Bronchial epithelial cell (primary cell): ENCODE measurements around the gene SERAC1. TPM values are rescaled to one million over a fixed set of nuclear protein-coding genes. Genes with fewer than 3 reads are reported as not detected.
"Not testable (repeated sequence)": the region's sequence is repeated elsewhere in the genome, so short reads cannot be mapped to it uniquely, and the experiment has no call there.

Experiments
- DNase-seq: peaks from one replicate; pipeline ENCODE4 v3.0.0-alpha.2; 2010; ENCODE audit warnings: low read depth
- FAIRE-seq: peaks from 2 replicates; lab custom pipeline; 2011; peaks lifted over from hg19 to GRCh38; lab: Jason Lieb, UNC
- H3K27me3 ChIP-seq: 2 replicates; pipeline ENCODE4 v1.5.1; 2011; ENCODE audit warnings: low read length; ENCODE audit not compliant: control insufficient read depth, insufficient read depth
- H3K36me3 ChIP-seq: 2 replicates; pipeline ENCODE4 v1.5.1; 2011; ENCODE audit warnings: low read length; ENCODE audit not compliant: control insufficient read depth, insufficient read depth
- H3K4me3 ChIP-seq: 2 replicates; pipeline ENCODE4 v1.5.1; 2011; ENCODE audit warnings: mild to moderate bottlenecking, low read depth, low read length, control low read depth
- total RNA-seq: library from RNA; depleted of rRNA; stranded (reverse); fragments of >200 nt; gene quantifications from 2 replicates; pipeline ENCODE4 v1.2.1, GENCODE V29; 2014
- TF ChIP-seq, protein P1 (sequence below): IDR thresholded peaks from 2 replicates; pipeline ENCODE4 v1.5.1; 2011; ENCODE audit warnings: mild to moderate bottlenecking, moderate library complexity, low read length, control low read depth, inconsistent platforms; ENCODE audit not compliant: insufficient read depth, severe bottlenecking

Gene SERAC1
- total RNA-seq = 12.1 and 15.1 TPM in 2 replicates

- H3K27me3 ChIP-seq = no peaks in the 10 kb centered on the region
- peak within 1 kb of the TSS; percentile 95 for H3K4me3 ChIP-seq
- TF ChIP-seq, protein P1, sequence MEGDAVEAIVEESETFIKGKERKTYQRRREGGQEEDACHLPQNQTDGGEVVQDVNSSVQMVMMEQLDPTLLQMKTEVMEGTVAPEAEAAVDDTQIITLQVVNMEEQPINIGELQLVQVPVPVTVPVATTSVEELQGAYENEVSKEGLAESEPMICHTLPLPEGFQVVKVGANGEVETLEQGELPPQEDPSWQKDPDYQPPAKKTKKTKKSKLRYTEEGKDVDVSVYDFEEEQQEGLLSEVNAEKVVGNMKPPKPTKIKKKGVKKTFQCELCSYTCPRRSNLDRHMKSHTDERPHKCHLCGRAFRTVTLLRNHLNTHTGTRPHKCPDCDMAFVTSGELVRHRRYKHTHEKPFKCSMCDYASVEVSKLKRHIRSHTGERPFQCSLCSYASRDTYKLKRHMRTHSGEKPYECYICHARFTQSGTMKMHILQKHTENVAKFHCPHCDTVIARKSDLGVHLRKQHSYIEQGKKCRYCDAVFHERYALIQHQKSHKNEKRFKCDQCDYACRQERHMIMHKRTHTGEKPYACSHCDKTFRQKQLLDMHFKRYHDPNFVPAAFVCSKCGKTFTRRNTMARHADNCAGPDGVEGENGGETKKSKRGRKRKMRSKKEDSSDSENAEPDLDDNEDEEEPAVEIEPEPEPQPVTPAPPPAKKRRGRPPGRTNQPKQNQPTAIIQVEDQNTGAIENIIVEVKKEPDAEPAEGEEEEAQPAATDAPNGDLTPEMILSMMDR = no peak
- FAIRE-seq (no peak), DNase-seq (no peak)
- H3K36me3 ChIP-seq = peaks cover 2% of the 10 kb centered on the region
Measured at GRCh38 chr6:158168040-158168289, at the start of gene SERAC1. SERAC1 (minus strand) TSS chr6:158168262; CDS start chr6:158158363, 9,899 bp downstream.

DNA sequence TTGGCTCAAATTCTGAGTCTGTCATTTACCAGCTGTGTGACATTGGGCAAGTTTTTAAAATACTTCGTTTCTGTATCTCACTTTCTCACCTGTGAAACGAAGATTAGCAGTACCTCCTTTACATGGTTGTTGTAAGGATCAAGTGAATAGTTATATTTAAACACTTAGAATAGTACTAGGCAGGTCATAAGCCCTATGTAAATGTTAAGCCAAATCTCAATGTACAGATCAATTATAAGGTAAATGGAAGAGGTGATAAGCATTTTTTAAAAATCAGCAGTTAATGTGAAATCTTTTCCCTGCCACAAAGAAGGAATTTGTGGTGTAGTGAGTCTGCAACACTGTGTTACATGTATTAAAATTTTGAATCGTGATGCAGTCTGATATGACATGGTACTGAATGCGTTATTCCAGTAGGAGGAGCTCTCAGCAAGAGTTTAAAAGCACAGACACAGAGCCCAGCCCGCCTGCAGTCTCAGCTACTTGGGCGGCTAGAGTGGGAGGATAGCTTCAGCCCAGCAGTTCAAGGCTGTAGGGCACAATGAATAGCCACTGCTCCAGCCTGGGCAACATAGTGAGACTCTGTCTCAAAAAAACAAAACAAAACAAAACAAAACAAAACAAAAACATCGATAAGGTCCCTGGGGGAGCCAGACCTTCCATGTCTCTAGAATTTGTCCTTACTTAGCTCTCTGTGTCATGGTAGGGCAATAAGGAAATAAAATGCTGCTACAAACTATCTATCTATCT, 46.0 kb upstream of the SERAC1 start:
- H3K27me3 ChIP-seq = no peaks in the 10 kb centered on the region
- TF ChIP-seq, protein P1 = peak; percentile 69
- no peak for FAIRE-seq
- DNase-seq = peak; percentile 72
- no peak overlapping the region for H3K4me3 ChIP-seq
- H3K36me3 ChIP-seq = no peaks in the 10 kb centered on the region

GRCh38 chr6:158211273-158212055, 43.4 kb upstream of the SERAC1 start:
- DNase-seq = peak; percentile 49
- no peak overlapping the region for H3K4me3 ChIP-seq
- no peaks in the 10 kb centered on the region for H3K27me3 ChIP-seq
- FAIRE-seq = no peak
- no peaks in the 10 kb centered on the region for H3K36me3 ChIP-seq
- TF ChIP-seq, protein P1 = no peak

DNA sequence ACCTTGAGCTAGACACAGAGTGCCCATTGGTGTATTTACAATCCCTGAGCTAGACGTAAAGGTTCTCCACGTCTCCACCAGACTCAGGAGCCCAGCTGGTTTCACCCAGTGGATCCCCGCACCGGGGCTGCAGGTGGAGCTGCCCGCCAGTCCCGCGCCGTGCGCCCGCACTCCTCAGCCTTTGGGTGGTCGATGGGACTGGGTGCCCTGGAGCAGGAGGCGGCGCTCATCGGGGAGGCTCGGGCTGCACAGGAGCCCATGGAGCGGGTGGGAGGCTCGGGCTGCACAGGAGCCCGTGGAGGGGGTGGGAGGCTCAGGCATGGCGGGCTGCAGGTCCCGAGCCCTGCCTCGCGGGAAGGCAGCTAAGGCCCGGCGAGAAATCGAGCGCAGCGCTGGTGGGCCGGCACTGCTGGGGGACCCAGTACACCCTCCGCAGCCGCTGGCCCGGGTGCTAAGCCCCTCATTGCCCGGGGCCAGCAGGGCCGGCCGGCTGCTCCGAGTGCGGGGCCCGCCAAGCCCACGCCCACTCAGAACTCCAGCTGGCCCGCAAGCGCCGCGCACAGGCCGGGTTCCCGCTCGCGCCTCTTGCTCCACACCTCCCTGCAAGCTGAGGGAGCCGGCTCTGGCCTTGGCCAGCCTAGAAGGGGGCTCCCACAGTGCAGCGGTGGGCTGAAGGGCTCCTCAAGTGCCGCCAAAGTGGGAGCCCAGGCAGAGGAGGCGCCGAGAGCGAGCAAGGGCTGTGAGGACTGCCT, 41.7 kb upstream of the SERAC1 start:
- not testable (repeated sequence) for FAIRE-seq, H3K27me3 ChIP-seq, H3K36me3 ChIP-seq, H3K4me3 ChIP-seq, DNase-seq

- DNase-seq, FAIRE-seq, H3K27me3 ChIP-seq, H3K36me3 ChIP-seq, H3K4me3 ChIP-seq: not testable (repeated sequence)
Measured at GRCh38 chr6:158208226-158209030, 40.4 kb upstream of the SERAC1 start.

- H3K4me3 ChIP-seq = no peak overlapping the region
- no peaks in the 10 kb centered on the region for H3K36me3 ChIP-seq
- DNase-seq (peak; percentile 94), FAIRE-seq (no peak)
- TF ChIP-seq, protein P1 = no peak
- H3K27me3 ChIP-seq = no peaks in the 10 kb centered on the region
Measured at GRCh38 chr6:158207422-158207788, 39.3 kb upstream of the SERAC1 start.
